ENCODE results near the gene PIAS4. TPM values are rescaled to one million over a fixed set of nuclear protein-coding genes. Genes with fewer than 3 reads are reported as not detected.

PIAS4 gene
- total and polyA plus RNA-seq, 2 of the 13 experiments (the other 11 are each of a cell fraction or from before 2014, with no cell fraction given): 9.0 to 20.1 TPM

DNA sequence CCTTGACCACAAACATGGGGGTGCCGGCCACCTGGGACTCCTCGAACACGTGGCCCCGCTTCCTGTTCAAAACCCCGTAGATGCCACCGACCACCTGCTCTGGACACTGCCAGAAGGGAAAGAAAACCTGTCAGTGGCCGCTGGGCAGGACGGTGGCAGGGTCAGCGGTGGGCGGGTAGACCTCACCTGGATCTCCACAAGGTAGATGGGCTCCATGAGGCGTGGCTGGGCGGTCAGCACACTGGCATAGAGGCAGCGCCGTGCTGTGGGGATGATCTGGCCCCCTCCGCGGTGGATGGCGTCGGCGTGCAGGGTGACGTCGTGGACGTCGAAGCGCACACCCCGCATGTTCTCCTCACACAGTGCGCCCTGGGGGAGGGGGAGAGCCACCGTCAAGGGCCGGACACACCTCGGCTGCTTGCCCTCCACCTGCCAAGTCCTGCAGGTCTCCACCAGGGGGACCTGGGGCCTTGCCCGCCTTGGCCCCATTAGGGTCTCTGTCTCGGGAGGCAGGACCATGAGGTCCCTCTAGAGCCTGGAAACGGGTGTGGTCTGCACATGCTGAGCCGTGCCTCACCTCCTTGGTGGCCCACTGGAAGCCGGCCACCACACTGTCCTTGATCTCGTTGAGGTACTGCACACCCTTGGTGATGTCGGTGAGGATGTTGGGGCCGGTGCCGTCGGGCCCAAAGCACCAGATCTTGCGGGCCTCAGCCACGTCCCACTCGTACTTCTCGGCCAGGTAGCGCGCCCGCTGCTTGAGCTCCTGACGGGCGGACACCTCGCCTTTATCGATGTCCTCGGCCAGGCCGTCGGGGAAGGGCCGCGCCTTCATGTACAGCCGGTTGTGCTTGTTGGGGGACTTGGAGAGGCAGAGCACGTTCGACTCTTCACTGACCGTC is 30.0 kb upstream of the PIAS4 start (continued):
- no peak for TF ChIP-seq FUBP1 (CRISPR knock-in tag; IDR thresholded peaks at IDR 0.05; ENCODE audit: borderline replicate concordance)
- TF ChIP-seq REL (CRISPR knock-in tag; conservative IDR thresholded peaks at IDR 0.05): no peak
- TF ChIP-seq, protein P1, sequence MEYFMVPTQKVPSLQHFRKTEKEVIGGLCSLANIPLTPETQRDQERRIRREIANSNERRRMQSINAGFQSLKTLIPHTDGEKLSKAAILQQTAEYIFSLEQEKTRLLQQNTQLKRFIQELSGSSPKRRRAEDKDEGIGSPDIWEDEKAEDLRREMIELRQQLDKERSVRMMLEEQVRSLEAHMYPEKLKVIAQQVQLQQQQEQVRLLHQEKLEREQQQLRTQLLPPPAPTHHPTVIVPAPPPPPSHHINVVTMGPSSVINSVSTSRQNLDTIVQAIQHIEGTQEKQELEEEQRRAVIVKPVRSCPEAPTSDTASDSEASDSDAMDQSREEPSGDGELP (IDR thresholded peaks at IDR 0.05; ENCODE audit: borderline replicate concordance, low read depth): no peak
- no peak for TF ChIP-seq HMG20B (CRISPR knock-in tag; conservative IDR thresholded peaks at IDR 0.05)
- no peak for TF ChIP-seq ZNF160 (CRISPR knock-in tag; IDR thresholded peaks at IDR 0.05)
- TF ChIP-seq, protein P2, sequence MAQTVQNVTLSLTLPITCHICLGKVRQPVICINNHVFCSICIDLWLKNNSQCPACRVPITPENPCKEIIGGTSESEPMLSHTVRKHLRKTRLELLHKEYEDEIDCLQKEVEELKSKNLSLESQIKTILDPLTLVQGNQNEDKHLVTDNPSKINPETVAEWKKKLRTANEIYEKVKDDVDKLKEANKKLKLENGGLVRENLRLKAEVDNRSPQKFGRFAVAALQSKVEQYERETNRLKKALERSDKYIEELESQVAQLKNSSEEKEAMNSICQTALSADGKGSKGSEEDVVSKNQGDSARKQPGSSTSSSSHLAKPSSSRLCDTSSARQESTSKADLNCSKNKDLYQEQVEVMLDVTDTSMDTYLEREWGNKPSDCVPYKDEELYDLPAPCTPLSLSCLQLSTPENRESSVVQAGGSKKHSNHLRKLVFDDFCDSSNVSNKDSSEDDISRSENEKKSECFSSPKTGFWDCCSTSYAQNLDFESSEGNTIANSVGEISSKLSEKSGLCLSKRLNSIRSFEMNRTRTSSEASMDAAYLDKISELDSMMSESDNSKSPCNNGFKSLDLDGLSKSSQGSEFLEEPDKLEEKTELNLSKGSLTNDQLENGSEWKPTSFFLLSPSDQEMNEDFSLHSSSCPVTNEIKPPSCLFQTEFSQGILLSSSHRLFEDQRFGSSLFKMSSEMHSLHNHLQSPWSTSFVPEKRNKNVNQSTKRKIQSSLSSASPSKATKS (CRISPR knock-in tag; IDR thresholded peaks at IDR 0.05): no peak
- no peak for TF ChIP-seq STAG1 (CRISPR knock-in tag; IDR thresholded peaks at IDR 0.05)
- no peak for TF ChIP-seq ZNF710 (CRISPR knock-in tag; IDR thresholded peaks at IDR 0.05; ENCODE audit: borderline replicate concordance)
- no peak for TF ChIP-seq ZNF678 (CRISPR knock-in tag; IDR thresholded peaks at IDR 0.05)
- TF ChIP-seq, protein P3, sequence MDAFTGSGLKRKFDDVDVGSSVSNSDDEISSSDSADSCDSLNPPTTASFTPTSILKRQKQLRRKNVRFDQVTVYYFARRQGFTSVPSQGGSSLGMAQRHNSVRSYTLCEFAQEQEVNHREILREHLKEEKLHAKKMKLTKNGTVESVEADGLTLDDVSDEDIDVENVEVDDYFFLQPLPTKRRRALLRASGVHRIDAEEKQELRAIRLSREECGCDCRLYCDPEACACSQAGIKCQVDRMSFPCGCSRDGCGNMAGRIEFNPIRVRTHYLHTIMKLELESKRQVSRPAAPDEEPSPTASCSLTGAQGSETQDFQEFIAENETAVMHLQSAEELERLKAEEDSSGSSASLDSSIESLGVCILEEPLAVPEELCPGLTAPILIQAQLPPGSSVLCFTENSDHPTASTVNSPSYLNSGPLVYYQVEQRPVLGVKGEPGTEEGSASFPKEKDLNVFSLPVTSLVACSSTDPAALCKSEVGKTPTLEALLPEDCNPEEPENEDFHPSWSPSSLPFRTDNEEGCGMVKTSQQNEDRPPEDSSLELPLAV (CRISPR knock-in tag; conservative IDR thresholded peaks at IDR 0.05; ENCODE audit: low read depth): no peak
- TF ChIP-seq, protein P4, sequence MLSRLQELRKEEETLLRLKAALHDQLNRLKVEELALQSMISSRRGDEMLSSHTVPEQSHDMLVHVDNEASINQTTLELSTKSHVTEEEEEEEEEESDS (CRISPR knock-in tag; IDR thresholded peaks at IDR 0.05; ENCODE audit: borderline replicate concordance): no peak
- TF ChIP-seq, protein P5, sequence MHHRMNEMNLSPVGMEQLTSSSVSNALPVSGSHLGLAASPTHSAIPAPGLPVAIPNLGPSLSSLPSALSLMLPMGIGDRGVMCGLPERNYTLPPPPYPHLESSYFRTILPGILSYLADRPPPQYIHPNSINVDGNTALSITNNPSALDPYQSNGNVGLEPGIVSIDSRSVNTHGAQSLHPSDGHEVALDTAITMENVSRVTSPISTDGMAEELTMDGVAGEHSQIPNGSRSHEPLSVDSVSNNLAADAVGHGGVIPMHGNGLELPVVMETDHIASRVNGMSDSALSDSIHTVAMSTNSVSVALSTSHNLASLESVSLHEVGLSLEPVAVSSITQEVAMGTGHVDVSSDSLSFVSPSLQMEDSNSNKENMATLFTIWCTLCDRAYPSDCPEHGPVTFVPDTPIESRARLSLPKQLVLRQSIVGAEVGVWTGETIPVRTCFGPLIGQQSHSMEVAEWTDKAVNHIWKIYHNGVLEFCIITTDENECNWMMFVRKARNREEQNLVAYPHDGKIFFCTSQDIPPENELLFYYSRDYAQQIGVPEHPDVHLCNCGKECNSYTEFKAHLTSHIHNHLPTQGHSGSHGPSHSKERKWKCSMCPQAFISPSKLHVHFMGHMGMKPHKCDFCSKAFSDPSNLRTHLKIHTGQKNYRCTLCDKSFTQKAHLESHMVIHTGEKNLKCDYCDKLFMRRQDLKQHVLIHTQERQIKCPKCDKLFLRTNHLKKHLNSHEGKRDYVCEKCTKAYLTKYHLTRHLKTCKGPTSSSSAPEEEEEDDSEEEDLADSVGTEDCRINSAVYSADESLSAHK (CRISPR knock-in tag; IDR thresholded peaks at IDR 0.05; ENCODE audit: borderline replicate concordance): no peak
- no peak for TF ChIP-seq ZMAT3 (CRISPR knock-in tag; conservative IDR thresholded peaks at IDR 0.05)
- no peak for TF ChIP-seq SIX4 (CRISPR knock-in tag; IDR thresholded peaks at IDR 0.05)
- no peak for TF ChIP-seq SKI (IDR thresholded peaks at IDR 0.05; ENCODE audit: partially characterized antibody)
- no peak for TF ChIP-seq PHB2 (IDR thresholded peaks at IDR 0.05; ENCODE audit: partially characterized antibody)
- TF ChIP-seq TP53 (CRISPR knock-in tag; conservative IDR thresholded peaks at IDR 0.05): no peak

All from HepG2 (cell line).